ENCODE measurements around the gene DUSP12.
"Not testable (repeated sequence)": the region's sequence is repeated elsewhere in the genome, so short reads cannot be mapped to it uniquely, and the experiment has no call there.

The DUSP12 gene

DNA sequence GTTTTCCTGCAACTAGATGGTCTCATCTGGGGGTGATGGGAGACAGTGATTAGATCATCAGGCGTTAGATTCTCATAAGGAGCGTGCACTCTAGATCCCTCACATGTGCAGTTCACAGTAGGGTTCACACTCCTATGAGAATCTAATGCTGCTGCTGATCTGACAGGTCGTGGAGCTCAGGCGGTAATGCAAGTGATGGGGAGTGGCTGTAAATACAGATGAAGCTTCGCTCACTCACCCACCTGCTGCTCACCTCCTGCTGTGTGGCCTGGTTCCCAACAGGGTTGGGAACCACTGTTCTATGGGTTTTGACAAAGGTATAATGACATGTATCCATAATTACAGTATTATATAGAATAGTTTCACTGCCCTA is 20.1 kb downstream of the DUSP12 start:
- not testable (repeated sequence) for DNase-seq (ENCODE audit: low read depth in 2 of 2)

DNA sequence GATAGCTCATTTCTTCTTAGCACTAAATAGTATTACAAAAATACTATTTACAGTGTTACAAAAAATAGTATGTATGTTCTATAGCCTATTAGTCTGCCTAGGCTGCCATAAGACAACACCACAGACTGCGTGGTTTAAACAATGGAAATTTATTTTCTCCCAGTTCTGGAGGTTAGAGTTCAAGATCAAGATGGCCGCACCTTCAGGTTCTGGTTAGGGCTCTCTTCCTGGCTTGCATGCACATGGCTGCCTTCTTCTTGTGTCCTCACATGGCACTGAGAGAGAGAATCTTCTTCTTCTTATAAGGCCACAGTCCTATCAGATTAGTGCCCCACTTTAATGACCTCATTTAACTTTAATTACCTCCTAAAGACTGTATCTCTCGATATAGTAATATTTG is 20.7 kb downstream of the DUSP12 start:
- no peak for DNase-seq (ENCODE audit: low read depth in 2 of 2)

DNA sequence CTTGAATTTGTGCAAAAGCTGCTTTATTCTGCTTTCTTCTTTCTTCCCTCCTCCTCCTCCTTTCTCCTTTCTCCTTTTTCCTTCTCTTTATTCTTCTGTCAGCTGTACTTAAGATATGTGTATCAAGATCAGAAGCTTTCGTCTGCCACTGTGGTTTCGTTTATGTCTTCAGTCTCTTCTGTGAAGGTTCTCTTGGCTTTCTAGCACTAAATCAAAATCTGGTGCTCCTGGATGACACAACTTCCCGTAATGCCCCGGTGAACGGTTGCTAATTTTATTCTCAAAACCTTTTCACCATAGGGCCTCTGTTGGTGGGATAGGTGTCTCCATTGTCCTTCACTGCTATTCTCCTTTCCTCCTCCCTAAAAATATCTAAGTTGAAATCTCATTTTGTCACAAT is 21.6 kb downstream of the DUSP12 start:
- DNase-seq (ENCODE audit: low read depth in 2 of 2) = no peak

- no peak for DNase-seq (ENCODE audit: low read depth in 2 of 2)
Measured at GRCh38 chr1:161771973-161772372, 22.4 kb downstream of the DUSP12 start.

GRCh38 chr1:161772397-161772796 is 22.8 kb downstream of the DUSP12 start:
- no peak for DNase-seq (ENCODE audit: low read depth in 2 of 2)

- DNase-seq (ENCODE audit: low read depth in 2 of 2) = no peak
Measured at GRCh38 chr1:161773791-161774190, 24.2 kb downstream of the DUSP12 start.

- no peak for DNase-seq (ENCODE audit: low read depth in 2 of 2)
Measured at GRCh38 chr1:161777261-161777660, 27.7 kb downstream of the DUSP12 start.

DNA sequence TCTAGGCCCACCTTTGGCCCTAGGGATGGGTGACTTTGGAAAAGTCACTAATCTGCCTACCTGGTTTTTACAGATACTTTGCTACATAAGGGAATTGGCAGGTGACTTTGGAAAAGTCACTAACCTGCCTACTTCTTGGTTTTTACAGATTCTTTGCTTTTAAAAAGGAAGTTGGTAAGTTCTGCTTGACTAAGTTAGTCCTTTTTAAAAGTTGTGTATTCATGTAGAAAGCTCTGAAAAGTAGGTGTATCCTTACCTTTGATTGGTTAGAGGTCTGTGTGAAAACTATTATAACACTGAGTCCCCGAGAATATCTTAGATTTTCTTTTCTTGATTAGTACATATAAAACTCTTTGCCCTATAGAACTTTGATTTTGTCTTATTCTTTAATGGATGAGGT is 28.9 kb downstream of the DUSP12 start:
- DNase-seq (ENCODE audit: low read depth in 2 of 2) = no peak

DNA sequence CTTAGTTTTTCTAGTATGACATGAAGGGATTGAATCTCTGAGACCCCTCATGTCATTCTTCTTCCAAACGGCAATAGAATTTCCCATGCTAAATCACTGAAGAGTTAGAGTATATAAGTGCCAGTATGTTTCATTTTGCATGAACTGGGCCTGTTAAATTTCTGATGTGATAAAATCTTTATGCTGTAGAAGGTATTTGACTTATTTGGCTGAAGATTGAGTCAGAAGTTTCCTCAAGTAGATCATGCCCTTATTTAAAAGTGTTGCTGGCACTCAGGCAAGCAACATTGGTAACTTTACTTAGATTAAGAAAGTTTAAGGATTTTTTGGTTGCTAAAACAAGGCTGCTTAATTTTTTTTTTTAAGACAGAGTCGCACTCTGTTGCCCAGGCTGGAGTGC is 29.8 kb downstream of the DUSP12 start:
- DNase-seq (ENCODE audit: low read depth in 2 of 2) = no peak

- DNase-seq (ENCODE audit: low read depth in 2 of 2) = no peak
Measured at GRCh38 chr1:161781995-161782394, 32.4 kb downstream of the DUSP12 start.

DNA sequence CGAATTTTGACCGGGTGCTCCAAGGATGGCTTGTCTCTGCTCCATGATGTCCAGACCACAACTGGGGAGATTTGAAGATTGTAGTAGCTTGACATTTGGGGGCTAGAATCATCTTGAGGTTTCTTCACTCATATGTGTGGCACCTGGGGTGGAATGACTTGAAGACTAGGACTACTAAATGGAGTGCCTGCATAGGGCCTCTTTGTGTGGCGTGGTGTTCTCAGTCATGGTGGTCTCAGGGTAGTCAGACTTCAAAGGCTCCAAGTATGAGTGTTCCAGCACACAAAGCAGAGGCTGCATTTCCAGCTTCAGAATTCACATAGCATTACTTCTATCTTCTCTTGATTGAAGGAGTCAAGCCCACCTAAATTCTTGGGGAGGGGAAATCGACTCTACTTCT is 33.3 kb downstream of the DUSP12 start:
- DNase-seq (ENCODE audit: low read depth in 2 of 2) = no peak

- no peak for DNase-seq (ENCODE audit: low read depth in 2 of 2)
Measured at GRCh38 chr1:161784968-161785367, 35.4 kb downstream of the DUSP12 start.

DNA sequence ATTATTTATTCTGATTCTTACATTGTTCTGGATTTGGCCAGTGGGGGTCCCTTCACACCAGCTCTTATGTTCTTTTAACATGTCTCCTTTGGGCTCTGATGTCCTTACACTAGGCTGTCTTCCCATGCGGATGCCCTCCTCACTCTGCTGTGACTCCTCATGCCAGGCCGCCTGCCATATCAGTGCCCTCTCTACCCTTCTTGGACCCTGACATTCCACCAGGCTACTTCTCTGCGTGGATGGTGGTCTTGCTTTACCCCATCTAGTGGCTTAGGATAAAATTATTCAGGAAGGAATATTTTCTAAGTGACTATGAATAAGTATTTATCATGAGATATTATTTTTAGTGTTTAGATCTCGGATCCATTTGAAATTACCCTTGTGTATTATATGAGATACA is 37.8 kb downstream of the DUSP12 start:
- no peak for DNase-seq (ENCODE audit: low read depth in 2 of 2)

GRCh38 chr1:161790587-161791317 is 41.2 kb downstream of the DUSP12 start:
- no peak for DNase-seq (ENCODE audit: low read depth in 2 of 2)

GRCh38 chr1:161791904-161792655 is 42.5 kb downstream of the DUSP12 start:
- DNase-seq (ENCODE audit: low read depth in 2 of 2) = no peak

- DNase-seq (ENCODE audit: low read depth in 2 of 2) = no peak
Measured at GRCh38 chr1:161792740-161793139, 43.2 kb downstream of the DUSP12 start.

DNA sequence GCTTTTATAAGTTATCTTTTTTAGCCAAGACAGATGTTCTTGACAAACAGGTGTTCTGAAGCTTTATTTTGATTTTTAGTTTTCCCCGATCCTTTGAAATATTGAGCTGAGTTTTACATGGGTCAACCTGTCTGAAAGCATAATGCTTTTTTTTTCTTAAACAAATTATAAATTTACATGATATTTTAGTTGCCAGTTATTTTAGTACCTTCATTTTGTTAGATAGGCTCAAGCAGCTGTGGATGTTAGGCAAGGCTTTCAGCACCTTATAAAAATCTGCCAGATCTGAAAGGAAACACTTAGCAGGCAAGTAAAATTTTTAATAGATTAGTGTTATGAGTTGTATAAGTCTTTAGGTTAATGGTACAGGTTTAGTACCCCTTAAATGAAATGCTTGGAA is 50.2 kb downstream of the DUSP12 start:
- DNase-seq (ENCODE audit: low read depth in 2 of 2) = no peak

DNA sequence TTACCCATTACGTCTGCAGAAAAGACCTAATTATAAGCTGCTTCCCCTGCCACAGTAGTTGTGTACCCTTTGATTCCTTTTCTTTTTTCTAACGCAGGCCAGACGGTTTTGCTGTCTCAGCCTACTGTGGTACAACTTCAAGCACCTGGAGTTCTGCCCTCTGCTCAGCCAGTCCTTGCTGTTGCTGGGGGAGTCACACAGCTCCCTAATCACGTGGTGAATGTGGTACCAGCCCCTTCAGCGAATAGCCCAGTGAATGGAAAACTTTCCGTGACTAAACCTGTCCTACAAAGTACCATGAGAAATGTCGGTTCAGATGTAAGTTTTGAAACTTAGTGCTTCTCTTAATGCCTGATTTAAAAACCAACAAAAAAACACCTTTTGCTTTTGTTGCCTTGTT is 52.4 kb downstream of the DUSP12 start:
- no peak for DNase-seq (ENCODE audit: low read depth in 2 of 2)

DNA sequence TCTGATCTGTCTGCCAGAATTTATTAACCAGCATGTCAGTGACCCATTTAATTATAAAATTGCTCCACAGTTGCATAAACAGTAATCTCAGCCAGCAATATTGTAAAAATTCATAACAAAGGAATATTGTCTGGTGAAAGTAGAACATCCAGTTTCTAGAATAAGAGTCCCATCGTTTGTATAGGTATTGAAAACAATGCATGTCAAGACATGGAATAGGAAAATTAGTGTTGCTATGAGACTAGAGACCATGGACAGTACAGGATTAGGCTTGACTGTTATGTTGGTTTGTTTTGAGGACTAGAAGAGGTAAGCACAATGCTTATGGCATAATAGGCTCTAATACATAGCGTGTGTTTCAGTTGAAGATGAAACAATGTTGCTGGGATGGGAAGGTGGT is 53.6 kb downstream of the DUSP12 start:
- DNase-seq (ENCODE audit: low read depth in 2 of 2) = no peak

- no peak for DNase-seq (ENCODE audit: low read depth in 2 of 2)
Measured at GRCh38 chr1:161805399-161806197, 56.0 kb downstream of the DUSP12 start.

All from stimulated activated CD4-positive, alpha-beta T cell treated with anti-CD3 and anti-CD28 coated beads, Interleukin-1b, Interleukin-23, amount 100 ng/mL, for 4 hours (primary cell).